Measurements from ENCODE around the gene SPECC1.

GRCh38 chr17:20087538-20088250 is 78.5 kb downstream of the SPECC1 start:
- TF ChIP-seq CTCF (IDR thresholded peaks at IDR 0.05; ENCODE audit: insufficient read depth, low read depth, low read length) (no peak), EZH2 (IDR thresholded peaks at IDR 0.05; ENCODE audit: insufficient read depth, low read length) (no peak)

Data from astrocyte (in vitro differentiated cells and primary cell).